Measurements from ENCODE around the gene ADAD2.

DNA sequence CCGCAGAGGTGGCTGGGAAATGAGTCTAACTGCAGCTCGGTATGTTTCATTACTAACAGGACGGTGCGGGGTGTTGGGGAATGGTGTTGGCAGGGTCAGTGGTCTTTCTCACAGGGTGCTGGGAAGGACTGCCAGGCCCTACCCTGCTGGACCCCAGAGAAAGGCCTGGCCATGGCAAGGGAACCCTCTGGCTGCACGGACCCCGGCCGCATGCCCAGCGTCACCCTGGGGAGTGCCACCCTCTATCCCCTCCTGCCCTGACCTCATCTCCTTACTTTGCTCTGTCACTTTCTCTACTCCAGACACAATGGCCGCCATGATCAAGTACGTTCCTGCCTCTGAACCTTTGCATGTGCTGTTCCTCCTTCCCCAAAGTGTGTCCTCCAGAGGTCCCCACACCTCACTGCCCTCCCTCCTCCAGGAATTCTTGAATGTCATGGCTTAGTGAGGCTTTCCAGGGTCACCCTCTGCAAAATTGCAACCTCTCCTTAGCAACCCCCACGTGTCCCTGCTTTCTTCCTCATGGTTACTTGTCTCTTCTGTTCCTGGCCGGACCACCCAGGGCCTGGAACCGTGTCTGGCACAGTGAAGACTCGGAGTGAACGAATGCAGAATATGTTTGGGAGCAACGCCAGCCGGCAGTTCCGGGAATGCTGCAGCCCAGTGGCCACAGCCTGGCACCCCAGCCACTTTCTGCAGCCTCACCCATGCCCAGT lies 15.2 kb downstream of the ADAD2 start:
- TF ChIP-seq, protein P1, sequence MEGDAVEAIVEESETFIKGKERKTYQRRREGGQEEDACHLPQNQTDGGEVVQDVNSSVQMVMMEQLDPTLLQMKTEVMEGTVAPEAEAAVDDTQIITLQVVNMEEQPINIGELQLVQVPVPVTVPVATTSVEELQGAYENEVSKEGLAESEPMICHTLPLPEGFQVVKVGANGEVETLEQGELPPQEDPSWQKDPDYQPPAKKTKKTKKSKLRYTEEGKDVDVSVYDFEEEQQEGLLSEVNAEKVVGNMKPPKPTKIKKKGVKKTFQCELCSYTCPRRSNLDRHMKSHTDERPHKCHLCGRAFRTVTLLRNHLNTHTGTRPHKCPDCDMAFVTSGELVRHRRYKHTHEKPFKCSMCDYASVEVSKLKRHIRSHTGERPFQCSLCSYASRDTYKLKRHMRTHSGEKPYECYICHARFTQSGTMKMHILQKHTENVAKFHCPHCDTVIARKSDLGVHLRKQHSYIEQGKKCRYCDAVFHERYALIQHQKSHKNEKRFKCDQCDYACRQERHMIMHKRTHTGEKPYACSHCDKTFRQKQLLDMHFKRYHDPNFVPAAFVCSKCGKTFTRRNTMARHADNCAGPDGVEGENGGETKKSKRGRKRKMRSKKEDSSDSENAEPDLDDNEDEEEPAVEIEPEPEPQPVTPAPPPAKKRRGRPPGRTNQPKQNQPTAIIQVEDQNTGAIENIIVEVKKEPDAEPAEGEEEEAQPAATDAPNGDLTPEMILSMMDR (IDR thresholded peaks at IDR 0.05), result no peak
- no peak for TF ChIP-seq POLR2A (IDR thresholded peaks at IDR 0.05)

Data from esophagus squamous epithelium (tissue), 4 donors.